Fibroblast of the conjunctiva (primary cell): ENCODE measurements around the gene ITGB4.
"Not testable (repeated sequence)": the region's sequence is repeated elsewhere in the genome, so short reads cannot be mapped to it uniquely, and the experiment has no call there.

Experiments used
- DNase-seq: peaks from one replicate; pipeline ENCODE4 v3.0.0-alpha.2; 2010; ENCODE audit warnings: low read depth

ITGB4 gene

GRCh38 chr17:75771334-75772281 lies 50.3 kb downstream of the ITGB4 start:
- DNase-seq, result no peak

DNA sequence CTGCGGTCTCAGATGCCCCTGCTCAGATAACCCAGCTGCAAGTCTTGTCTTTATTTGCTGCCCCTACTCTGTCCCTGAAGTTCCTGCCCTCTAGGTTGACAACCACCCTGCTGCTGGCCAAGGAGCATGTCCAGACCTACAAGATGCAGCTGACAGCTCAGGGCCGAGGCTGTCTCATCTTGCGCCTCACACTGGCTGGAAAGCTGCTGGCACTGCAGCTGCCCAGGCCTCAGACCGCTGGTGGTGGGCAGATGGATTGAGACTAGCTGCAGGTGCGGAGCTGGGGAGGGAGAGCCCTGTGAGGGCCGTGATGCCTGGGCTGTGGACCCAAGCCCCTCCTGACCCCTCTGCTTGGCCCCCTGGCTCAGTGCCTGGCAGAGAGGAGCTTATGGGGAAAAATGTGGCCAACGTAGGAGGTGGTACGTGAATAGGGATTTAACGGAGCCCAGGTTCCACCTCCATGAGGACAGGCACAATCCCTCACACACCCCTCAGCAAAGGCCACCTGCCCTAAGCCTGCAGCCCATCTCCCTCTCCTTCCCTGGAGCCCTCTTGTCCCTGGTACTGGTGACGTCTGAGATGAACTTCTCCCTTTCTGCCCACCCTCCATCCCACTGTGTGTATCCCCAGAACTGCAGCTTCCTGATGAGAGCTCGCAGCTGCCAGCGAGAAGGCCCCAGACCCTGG lies 52.0 kb downstream of the ITGB4 start:
- no peak for DNase-seq

DNA sequence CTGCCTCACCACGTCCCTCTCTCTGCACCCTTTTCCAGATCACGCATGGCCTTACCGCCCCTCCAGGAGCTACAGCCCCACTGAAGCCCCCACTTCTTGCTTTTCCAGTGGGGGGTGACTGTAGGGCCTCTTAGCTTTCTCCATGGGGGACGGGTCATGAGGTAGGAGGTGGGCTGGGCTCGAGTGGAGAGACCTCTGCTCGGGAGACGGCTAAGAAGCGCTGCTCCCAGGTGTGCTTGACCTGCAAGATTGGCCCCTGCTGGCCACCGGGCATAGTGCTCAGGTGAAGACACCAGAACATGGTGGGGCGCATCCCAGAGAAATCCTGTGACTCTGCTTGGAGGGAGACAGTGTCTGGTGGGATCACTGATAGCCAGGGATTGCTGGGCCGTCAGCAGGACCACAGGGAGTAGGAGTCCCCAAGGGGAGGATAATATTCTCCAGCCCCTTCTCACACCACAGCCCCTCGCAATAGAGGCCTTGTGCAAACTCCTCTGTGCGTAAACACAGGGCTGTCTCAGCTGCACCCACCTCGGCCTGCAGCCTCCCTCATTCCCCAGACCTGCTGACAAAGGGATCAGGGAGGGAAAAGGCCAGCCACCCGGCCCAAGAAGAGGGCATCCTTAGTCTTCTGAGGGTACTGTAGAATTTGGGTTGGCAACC lies 52.7 kb downstream of the ITGB4 start:
- DNase-seq, result no peak

DNA sequence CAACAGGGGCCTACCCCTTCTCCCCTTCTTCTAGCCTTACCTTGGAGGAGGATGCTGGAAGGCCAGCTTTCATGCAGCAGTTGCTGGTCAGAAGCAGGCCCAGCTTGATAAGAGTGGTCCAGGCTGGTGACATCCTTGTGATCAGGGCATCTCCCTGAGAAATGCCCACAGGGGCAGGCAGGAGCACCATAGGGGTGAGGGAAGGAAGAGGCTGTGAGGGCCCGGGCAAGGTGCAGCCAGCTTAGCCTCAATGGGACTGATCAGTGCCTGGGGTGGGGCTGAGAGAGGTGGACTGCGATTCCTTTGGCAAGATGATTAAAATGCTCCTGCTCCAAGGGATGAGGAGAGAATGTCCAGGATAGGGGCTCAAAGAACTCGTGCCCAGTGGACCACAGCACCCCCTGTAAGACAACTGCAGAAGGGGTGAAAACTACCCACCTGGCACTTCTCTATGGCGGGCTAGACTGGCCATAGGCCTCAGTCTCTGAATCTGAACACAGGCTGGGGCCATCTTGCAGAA lies 53.3 kb downstream of the ITGB4 start:
- DNase-seq, result no peak

DNA sequence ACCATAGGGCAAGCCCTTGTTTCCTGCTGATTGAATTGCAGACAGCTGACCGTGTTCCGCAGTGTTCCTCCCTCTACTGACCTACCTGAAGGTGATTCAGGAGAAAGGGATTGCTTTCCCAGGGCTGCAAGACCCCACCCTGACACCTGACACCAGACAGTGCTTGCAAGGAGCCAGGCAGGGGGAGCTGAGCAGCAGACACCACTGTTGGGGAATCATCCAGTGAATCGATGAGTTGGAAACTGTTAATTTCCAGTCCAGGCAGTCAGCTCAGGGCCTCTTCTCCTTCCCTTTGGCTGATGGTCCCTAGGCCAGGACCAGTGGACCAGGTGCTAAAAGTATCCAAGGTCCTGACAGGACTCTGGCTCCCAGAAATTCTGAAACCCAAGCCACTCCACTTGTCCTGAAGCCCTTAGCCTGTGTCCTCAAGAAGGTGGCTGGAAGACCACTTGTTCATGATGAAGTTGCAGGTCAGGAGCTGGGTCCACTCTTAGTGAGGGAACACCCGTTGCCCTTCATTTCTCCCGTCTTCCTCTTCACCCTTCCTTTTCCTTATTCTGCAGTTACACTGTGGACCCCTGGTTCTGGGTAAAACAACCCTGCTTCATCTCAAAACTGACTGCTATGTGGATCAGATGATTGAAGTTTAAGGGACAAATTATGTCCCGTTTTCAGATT lies 53.9 kb downstream of the ITGB4 start:
- DNase-seq, result no peak

DNA sequence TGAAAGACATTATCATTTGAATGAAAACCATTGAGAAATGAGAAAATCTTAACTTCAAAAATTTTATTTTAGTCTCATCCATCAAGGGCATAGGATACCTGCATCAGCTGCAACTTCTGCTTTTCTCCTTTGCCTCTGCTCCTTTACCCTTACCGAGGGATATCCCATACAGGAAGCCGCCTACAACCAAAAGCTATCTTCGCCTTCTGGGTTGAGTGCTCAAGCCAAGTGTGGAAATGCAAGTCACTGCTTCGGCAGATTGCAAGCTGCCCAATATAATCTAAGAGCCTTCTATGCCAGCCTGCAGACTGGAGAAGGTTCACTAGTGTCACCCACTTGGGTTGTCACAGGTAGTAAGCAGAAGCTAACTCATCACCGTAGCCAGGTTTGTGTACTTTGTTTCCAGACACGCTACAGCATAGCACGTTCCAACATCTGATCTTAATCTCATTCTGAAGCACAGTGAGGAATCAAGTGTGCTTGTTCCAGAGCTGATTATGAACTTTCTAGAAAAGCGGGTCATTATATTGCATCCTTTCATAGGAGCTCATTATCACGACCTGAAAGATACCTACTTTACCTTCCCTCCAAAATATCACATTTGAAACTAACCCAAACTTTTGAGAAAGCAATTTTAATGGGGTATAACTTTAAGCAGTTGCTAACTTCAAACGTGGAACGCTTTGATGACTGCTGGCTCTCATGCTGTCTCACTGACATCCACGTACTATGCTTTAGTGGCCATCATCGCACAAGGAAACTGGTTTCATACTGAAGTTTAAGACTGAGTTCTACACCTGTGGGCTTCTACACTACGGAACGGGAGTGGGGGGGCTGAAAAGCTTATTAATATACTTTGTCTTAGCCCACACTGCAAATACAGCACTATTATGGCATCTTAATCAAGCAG lies 55.4 kb downstream of the ITGB4 start:
- no peak for DNase-seq

GRCh38 chr17:75777296-75777922 lies 56.1 kb downstream of the ITGB4 start:
- no peak for DNase-seq

- not testable (repeated sequence) for DNase-seq
Observed at GRCh38 chr17:75778066-75778860, 57.0 kb downstream of the ITGB4 start.

GRCh38 chr17:75778861-75779249 lies 57.6 kb downstream of the ITGB4 start:
- DNase-seq, result no peak

- peak; percentile 100 for DNase-seq
Observed at GRCh38 chr17:75779250-75779986, 58.2 kb downstream of the ITGB4 start.

- no peak for DNase-seq
Observed at GRCh38 chr17:75779987-75780889, 59.0 kb downstream of the ITGB4 start.

DNA sequence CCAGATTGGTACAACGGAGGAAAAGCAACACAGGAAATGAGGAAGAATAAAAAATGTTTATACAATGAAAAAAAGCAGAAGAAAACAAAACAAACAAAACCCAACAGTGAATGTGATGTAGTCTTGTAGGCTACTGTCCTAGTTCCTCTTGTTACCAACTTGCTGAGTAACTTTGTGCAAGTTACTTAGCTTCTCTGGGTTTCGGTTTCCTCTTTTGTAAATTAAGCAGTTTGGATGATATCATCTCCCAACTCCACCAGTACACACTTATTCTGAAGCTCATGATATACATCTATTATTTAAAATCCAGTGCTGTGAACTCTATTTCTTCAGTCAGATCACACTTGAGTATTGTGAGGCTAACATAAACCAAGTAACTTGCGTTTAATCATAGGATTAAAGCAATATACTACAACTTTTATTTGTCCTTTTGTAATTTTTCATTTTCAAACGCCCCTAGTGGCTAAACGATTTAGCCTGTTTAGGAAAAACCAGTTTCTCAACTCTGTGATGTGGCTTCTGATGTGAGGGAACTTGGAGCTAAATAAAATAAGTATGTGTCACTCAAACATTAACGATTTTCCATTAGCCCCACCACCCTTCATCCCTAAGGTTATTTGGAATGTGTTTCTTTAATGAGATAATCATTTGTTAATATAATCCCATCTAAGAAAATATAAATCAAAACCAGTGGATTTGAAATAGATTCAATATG lies 62.0 kb downstream of the ITGB4 start:
- DNase-seq, result no peak

DNA sequence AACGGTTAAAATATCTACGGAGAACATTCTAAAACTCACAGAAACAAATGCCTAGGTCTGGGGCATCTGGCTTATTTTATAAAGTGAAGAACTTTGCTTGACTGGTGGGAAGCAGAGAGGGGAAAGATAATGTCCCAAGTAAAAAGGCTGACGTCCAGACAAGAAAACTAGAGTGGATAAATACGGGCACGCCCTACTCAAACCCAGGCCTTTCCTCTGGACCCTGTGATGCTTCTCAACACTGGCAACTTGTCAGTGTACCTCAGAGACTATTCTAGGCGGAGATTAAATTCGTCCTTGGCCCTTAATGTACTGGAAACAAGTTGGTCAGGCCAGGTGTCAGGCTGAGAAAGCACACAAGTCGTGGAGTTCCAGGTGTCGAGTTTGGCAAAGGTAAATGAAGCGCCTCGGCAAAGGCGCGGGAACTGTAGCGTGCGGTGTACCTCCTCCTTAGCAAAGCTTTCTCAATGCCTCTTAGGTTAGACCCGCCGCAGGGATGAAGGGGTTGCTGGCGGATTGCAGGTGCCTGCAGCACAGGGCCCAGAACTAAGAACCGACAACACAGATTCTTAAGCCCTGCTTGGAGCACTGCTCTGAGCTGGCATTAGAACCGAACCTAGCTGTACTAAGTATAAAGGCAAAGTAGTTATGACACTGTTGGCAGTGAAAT lies 62.7 kb downstream of the ITGB4 start:
- DNase-seq, result no peak

- peak; percentile 99 for DNase-seq
Observed at GRCh38 chr17:75784473-75785015, 63.3 kb downstream of the ITGB4 start, which contains the start of gene UNK. Gene UNK (plus strand): TSS chr17:75784806. CDS start chr17:75784881, 75 bp downstream.

- peak; percentile 90 for DNase-seq
Observed at GRCh38 chr17:75785016-75785890, 64.0 kb downstream of the ITGB4 start.
